ENCODE measurements around the gene NBAS.
"Not testable (repeated sequence)": the region's sequence is repeated elsewhere in the genome, so short reads cannot be mapped to it uniquely, and the experiment has no call there.

The NBAS gene

DNA sequence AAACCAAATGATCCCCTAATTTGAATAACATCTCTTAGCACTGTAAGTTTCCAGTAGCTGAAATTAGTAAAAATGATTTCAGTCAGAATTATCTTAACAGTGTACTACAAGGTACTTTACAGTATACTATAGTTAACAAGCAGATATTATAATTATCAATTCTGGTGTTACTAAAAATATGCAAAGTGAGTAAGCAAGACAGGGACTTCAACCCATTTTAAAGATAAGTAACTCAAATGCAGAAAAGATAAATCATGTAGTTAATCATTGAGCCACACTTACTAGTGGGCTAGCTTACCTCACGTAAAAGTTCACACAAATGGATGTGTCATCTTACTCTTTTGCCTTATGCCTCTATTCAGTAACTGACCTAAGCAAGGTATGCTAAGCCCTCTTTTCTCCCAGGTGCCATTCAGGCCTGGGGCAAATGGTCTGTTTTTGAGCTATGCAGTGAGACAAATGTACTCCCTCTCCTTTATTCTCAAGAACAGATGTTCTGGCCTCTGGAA is 101.0 kb downstream of the NBAS start:
- no peak for DNase-seq (ENCODE audit: low read depth)

DNA sequence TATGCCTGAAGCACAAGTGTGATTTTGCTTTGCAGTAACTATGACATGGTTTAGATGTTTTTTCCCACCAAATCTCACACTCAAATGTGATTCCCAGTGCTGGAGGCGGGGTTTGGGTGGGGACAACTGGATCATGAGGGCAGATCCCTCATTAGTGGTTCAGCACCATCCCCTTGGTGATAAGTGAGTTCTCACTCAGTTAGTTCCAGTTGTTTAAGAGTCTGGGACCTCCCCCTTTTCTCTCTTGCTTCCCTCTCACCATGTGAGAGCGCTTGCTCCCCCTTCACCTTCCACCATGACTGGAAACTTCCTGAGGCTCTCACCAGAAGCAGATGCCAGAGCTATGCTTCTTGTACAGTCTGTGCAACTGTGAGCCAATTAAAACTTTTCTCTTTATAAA is 102.9 kb downstream of the NBAS start:
- DNase-seq (ENCODE audit: low read depth), result no peak

DNA sequence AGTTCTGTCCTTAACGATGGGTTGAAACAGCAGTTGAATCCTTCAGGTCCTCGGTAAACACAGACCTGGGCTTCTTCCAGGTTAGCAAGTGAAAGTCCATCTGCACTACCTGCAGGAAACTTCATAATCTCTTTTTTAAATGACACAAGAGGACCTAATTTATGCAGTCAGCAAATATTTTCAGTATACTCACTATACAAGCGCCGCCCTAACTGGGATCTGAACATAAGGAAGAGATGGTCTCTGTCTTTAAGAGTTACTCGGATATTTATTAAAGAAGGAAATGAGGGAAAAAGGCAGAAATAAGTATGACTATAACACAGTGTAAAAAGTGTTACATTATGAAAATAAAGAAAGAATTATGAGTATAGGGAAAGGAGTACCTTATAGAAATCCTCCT is 103.3 kb downstream of the NBAS start:
- DNase-seq (ENCODE audit: low read depth), result no peak

DNA sequence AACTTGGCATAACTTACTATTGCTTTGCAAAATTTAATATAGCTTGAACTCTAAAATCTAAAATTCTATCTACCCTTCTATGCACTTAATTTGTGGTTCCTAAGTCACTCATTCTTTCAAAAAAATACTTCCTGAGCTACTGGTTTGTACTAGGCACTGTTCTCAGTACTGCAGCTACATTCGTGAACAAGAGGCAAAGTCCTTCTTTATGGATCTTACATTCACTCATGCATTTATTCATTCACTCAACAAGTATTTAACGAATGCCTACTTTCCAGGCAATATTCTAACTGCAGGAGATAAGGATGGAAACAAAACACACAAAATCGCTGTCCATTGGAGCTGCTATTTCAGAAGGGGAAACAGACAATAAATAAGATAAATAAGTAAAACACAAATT is 104.8 kb downstream of the NBAS start:
- DNase-seq (ENCODE audit: low read depth), result no peak

DNA sequence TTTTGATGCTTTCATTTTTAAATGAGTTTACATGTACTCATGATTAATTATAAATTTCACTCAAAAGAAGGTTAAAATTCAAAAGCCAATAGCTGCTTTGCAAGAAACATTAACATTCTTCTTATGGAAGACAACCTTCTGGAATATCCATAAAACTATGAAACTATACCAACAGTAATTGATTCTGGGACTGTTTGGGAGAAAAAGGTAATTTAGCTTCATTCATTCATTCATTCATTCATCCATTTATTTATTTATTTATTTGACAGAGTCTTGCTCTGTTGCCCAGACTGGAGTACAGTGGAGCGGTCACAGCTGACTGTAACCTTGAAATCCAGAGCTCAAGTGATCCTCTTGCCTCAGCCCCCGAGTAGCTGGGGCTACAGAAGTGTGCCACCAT is 110.3 kb downstream of the NBAS start:
- no peak for DNase-seq (ENCODE audit: low read depth)

DNA sequence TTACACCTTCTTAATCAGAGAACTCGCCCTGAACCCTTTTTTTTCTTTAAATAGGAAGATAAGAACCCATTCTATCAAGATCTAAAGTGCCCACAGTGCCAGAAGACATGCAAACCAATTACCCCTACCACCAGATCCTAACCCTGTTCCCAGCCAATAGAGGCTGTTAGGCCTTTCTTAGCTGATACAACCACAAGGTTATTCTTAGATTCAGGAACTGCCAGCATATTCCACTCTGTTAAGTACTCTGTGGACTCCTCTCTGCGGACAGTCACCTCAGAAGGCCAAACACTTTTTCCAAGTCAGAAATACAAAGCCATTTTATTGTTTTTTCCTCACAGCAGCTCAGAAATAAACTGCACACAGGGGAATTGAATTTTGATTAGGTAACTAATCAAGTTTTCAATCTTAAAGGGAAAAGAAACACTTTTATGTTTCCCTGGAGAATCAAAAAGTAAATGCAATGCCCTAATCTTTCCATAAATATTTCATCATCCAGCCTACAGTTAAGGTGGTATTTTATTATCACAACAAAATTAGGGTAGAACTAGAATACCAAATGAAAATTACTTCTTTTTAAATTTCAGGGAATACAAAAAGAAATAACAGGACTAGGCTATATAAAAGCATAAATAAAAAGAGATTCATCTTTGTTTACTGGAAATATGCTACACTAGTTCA is 111.4 kb downstream of the NBAS start:
- no peak for DNase-seq (ENCODE audit: low read depth)

DNA sequence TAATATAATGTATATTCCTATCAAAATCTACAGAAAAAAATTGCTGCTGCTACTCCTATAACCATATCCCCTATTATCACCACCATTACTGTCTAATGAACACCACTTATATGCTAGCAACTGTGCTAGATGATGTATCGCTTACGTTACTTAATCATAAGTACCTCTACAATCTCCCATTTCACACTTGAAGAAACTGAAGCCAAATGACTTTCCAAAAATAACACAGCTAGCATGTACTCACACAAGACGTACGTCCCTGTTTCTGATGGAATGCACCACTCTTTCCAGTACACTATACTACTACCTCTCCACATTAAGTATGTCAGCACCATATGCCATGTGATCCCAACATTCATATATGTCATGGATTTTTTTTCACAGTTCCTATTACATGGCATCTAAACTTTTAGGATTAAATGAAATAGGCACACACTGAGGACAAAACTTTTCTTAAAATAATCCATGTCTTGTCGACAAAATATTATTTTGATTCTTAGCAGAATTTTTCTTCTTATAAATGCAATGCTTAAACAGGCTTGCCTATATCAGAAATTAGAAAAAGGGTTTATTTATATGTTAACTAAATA is 112.8 kb downstream of the NBAS start:
- no peak for DNase-seq (ENCODE audit: low read depth)

DNA sequence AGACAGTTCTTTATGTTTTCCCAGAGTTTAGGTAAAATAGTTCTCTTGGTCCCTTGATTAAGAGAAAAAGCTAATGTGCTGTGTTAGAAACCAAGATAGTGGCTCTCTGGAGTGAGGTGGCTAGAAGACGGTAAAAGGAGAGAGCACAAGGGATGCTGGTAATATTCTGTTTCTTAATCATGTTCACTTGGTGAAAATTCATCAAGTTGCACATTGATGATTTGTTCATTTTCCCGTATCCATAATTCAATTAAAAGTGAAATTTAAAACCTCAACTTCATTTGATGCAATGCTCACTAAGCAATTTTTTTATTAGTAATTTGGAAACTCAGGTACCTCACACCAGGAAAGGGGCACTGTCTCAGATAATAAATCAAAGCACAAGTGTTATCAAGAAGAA is 113.8 kb downstream of the NBAS start:
- DNase-seq (ENCODE audit: low read depth), result no peak

DNA sequence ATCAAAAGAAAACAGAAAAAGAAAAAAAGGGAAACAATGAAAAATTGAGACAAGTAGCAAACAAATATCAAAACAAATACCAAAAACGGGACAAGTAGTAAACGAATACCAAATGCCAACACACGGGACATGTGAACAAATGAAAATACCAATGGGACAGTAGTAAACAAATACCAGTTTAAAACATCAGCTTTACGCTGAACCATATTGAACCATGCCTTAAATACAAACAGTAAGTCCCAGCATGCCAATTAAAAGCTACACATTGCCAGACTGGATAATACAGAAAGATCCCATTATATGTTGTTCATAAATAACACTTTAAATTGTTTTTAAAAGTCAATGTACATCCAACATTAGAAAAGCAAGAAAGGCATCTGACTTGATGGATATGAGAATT is 114.2 kb downstream of the NBAS start:
- DNase-seq (ENCODE audit: low read depth), result no peak

DNA sequence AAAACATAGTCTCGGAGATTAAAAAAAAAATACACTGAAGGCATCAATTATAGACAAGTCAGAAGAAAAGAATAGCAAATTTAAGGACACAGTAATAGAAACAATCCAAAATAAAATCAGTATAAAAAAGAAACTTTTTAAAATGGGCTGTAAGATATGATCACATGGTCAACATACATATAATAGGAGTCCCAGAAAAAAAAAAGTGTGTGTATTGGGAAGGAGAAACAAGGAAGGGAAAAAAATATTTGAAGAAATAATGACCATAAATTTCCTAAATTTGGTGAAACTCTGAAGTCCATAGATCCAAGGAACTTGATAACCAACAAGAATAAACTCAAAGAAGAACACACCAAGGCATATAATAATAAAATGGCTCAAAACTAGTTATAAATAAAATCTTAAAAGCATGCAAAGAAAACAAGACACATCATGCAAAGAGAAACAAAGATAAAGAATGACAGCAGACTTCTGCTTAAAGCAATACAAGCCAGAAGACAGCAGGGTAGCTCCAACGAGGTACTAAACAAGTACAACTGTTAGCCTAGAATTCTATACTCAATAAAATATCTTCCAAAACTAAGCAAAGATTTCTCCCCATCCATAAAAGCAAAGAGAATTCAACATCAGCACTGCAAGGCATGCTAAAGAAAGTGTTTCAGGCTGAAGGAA is 115.1 kb downstream of the NBAS start:
- no peak for DNase-seq (ENCODE audit: low read depth)

DNA sequence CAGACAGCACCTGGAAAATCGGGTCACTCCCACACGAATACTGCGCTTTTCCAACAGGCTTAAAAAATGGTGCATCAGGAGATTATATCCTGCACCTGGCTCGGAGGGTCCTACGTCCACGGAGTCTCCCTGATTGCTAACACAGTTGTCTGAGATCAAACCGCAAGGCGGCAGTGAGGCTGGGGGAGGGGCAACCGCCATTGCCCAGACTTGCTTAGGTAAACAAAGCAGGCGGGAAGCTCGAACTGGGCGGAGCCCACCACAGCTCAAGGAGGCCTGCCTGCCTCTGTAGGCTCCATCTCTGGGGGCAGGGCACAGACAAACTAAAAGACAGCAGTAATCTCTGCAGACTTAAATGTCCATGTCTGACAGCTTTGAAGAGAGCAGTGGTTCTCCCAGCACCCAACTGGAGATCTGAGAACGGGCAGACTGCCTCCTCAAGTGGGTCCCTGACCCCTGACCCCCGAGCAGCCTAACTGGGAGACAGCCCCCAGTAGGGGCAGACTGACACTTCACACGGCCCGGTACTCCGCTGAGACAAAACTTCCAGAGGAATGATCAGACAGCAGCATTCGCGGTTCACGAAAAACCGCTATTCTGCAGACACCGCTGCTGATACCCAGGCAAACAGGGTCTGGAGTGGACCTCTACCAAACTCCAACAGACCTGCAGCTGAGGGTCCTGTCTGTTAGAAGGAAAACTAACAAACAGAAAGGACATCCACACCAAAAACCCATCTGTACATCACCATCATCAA is 121.2 kb downstream of the NBAS start:
- DNase-seq (ENCODE audit: low read depth), result not testable (repeated sequence)

DNA sequence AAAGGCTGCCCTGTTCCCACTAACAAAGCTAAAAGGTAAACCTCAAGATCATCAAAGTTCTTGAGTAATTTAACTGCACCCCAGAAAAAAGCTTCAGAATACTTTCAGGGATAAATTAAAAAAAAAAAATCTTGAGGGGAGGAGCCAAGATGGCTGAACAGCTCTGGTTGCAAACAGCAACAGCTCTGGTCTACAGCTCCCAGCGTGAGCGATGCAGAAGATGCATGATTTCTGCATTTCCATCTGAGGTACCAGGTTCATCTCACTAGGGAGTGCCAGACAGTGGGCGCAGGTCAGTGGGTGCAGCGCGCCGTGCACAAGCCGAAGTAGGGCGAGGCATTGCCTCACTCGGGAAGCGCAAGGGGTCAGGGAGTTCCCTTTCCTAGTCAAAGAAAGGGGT is 121.8 kb downstream of the NBAS start:
- DNase-seq (ENCODE audit: low read depth), result not testable (repeated sequence)

DNA sequence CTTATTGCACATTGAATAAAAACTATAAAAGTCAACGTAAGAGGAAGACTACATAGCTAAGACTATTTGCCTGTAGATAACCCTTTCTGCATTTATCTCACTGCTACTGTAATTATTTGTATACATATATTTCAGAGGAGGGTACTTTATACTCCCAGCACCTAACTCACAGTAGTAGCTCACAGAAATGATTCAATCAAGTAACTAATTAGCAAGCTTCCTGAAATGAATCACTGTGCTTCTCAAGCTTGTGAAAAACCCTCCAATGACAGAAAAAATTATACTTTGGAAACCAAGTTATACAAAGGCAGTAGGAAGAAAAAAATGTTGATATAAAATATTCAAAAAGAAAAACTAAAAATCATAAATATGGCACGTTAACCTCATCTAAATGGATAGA is 124.9 kb downstream of the NBAS start:
- DNase-seq (ENCODE audit: low read depth), result no peak

DNA sequence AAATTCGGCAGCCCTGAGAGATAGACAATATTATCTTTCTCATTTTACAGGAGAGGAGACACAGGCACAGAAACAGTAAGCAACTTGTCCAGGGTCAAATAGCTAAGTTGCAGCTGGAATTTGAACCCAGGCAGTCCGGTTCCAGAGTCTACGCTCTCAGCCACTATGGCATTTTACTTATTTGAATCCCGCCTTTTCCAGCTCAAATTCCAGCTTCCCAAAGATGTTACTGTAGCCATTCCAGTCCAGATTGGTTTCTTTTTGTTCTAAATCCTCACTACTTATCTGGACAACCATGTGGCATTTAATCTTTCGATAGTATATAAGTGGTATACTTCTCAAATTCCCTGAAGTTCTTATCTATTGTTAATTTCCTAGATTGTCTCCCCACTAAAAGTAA is 125.7 kb downstream of the NBAS start:
- DNase-seq (ENCODE audit: low read depth), result no peak

DNA sequence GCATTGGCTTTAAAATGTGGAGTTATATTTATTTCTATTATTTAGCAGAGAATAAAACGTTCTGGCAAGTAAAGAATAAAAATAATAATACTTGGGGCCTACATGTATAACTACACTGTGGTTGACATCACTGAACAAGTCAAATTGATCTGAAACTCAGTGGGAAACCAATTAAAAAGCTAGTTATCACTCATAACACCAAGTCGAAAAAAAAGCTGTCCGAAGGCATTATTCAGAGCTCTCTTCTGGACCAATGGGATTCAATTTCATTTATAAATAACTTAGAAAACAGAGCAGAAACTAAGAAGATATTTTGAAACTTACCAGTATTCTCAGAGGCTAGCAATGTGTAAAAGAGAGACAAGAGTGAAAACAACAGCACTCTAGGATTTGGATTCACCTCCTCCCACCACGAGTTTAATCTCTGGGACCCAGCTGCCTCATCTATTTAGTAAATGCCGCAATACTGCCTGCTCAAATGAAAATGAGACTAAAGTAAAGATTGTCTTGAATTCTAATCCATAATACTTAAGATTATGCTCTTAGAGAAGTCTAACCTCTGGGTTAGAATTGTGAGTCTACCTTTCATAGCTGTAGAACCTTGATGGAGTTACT is 128.4 kb downstream of the NBAS start:
- DNase-seq (ENCODE audit: low read depth), result no peak

DNA sequence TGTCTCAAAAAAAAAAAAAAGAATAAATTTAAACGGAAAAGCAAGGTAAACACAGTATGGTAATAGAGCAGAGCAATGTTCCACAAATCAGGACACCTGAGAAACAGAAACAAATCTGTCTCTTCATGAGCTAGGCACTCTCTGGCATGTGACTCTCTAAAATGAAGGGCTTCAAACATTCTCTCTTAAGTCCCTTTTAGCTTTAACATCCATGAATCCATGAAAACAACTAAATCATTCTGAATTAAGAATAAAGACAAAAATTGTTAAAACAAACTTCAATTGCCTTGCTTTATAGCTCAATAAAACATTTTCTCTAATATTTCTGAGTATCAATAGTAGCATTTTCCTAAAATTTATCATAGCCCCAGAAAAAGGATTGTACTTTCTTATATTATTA is 132.1 kb downstream of the NBAS start:
- DNase-seq (ENCODE audit: low read depth), result no peak

DNA sequence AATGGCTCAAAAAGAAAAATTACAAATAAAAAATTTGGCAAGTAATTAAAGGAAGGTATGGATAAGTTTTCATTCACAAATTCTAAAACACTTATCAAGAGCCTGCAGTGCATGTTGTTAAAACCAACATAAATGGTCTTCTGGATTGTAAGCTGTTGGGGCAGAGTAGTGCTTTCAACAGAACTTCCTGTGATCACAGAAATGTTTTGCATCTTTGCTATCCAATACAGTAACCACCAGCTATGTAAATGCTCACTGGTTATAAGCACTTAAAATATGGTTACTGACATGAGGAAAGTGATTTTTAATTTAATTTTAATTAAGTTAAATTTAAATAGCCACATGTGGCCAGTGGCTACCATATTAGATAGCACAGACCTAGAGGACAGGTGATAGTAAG is 133.1 kb downstream of the NBAS start:
- no peak for DNase-seq (ENCODE audit: low read depth)

DNA sequence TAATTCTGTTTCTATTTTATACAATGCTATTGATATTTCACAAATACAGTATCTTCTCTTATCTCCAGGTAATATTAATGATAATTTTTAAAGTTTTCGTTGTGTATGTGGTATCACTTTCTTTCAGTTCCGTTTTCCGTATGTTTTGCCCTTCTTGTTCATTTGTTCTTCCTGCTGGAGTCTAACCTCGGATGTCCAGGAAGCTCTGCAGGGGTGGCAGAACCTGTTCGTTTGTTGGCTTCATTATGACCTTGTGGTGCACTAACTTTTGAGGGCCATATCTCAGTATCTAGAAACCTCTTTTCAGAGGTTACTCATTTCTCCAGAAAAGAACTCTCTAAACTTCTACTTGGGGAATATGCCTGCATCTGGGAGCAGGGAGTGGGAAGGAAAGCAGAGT is 134.5 kb downstream of the NBAS start:
- DNase-seq (ENCODE audit: low read depth), result no peak

DNA sequence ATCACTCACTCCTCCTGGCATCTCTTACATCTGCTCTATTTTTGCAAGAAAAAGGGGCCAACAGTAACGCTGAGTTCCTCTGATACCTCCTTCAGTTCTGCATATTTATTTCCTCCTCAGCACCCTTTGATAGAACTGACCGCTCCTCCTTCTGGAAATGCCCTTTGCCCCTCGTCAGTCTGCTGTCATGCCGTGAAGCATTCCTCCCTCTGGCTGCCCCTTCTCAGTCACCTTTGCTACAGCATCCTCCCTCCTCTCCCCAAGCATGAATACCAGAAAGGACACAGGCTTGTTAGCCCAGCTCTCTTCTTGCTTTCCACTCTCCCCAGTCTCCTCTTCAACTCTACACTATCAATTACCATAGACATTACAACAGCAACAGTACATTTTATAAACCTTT is 135.4 kb downstream of the NBAS start:
- DNase-seq (ENCODE audit: low read depth), result no peak

DNA sequence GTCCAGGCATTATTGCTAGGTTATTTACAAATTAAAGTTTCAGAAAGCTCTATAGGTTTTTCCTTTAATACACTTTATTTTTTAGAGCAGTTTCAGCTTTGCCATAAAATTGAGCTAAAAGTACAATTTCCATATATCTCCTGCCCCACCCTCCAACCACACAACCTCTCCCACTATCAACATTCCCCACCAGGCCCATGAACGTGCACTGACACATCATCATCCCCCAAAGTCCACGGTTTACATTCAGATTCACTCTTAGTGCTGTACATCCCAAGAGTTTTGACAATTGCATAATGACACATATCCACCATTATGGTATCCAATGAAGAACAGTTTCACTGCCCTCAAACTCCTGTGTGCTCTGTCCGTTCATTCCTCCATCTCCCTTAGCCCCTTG is 139.4 kb downstream of the NBAS start:
- no peak for DNase-seq (ENCODE audit: low read depth)

DNA sequence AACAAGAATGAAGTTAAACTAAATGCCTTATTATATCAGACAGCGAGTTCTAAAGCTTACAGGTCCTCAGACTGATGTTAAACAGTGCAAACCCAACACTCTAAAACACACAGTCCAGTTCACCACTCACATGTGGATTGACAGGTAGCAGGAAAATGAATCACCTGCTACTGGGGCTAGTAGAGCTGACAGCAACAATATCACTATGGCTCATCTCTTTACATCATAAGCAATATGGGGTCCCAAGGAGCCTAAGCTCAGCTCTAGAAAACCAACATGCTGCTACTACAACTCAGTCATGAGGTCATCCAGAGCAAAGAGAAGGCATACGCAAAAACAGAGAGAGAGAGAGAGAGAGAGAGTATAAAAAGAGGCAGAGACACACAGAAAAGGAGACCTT is 145.4 kb downstream of the NBAS start:
- no peak for DNase-seq (ENCODE audit: low read depth)

DNA sequence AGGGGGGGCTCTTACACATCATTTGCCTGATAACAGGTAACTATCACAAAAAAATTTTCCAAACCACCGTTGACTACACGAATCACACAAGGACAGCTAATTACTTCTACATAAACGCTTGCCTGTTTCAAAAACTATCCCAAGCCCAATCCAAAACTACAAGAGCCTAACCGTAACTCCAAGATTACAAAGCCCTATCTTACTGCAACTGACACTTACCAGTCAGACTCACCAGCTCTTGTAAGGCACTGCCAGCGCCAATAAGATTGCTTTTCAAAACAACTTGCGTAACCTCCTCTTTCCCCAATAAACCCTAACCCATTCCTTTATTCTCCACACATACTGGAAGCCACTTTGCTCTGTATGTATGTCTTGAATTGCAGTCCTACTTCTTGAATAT is 148.4 kb downstream of the NBAS start:
- DNase-seq (ENCODE audit: low read depth), result no peak
